PC-9 (cell line): ENCODE measurements around the gene MCC.

Source experiments
- EZH2 ChIP-seq: fragments of 200-600 bp; sonication (generic); IDR thresholded peaks from 2 replicates; pipeline ENCODE4 v1.8.0; 2017; ENCODE audit warnings: antibody characterized with exemption, low read depth
- TF ChIP-seq, protein P1 (sequence below): fragments of 200-600 bp; sonication (generic); conservative IDR thresholded peaks from 2 replicates; pipeline ENCODE4 v1.6.1; 2017; ENCODE audit warnings: mixed run types, antibody characterized with exemption, mild to moderate bottlenecking, moderate library complexity

DNA sequence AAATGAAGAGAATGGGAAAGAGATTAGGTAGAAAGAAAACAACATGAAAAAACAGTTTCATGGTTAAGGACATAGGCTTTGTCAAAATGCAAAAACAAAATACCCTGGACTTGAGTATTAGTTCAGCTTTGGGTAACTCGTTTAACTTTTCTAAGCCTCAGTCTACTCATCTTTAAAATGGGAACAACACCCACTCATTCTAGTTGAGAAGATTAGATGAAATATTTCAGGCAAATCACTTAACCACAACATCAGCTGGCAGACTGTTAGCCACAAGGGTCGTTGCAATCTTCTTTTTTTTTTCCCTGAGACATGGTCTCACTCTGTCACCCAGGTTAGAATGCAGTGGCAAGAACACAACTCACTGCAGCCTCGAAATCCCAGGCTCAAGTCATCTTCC lies 326.0 kb downstream of the MCC start:
- TF ChIP-seq, protein P1, sequence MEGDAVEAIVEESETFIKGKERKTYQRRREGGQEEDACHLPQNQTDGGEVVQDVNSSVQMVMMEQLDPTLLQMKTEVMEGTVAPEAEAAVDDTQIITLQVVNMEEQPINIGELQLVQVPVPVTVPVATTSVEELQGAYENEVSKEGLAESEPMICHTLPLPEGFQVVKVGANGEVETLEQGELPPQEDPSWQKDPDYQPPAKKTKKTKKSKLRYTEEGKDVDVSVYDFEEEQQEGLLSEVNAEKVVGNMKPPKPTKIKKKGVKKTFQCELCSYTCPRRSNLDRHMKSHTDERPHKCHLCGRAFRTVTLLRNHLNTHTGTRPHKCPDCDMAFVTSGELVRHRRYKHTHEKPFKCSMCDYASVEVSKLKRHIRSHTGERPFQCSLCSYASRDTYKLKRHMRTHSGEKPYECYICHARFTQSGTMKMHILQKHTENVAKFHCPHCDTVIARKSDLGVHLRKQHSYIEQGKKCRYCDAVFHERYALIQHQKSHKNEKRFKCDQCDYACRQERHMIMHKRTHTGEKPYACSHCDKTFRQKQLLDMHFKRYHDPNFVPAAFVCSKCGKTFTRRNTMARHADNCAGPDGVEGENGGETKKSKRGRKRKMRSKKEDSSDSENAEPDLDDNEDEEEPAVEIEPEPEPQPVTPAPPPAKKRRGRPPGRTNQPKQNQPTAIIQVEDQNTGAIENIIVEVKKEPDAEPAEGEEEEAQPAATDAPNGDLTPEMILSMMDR = no peak
- no peak for TF ChIP-seq EZH2
